ENCODE data around the gene ACOX3.

The ACOX3 gene

DNA sequence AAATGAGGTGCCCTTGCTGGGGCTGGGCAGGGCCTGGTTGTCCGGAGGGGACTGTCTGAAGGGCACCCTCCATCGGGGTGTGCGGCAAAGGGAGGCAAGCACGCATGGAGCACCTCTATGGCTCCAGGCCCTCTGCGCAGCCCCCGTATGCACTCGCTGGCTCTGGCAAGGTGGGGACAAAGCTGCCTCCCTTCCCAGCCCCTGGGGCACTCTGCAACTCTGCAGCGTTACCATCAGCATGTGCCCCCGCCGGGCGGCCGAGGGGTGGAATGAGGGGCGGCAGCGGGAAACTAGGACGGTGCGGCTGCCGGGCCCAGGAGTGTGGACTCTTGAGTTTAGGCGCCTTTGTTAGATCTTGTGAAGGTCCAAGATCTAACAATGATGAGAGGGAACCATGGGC lies 26.5 kb upstream of the ACOX3 start:
- no peak for DNase-seq

DNA sequence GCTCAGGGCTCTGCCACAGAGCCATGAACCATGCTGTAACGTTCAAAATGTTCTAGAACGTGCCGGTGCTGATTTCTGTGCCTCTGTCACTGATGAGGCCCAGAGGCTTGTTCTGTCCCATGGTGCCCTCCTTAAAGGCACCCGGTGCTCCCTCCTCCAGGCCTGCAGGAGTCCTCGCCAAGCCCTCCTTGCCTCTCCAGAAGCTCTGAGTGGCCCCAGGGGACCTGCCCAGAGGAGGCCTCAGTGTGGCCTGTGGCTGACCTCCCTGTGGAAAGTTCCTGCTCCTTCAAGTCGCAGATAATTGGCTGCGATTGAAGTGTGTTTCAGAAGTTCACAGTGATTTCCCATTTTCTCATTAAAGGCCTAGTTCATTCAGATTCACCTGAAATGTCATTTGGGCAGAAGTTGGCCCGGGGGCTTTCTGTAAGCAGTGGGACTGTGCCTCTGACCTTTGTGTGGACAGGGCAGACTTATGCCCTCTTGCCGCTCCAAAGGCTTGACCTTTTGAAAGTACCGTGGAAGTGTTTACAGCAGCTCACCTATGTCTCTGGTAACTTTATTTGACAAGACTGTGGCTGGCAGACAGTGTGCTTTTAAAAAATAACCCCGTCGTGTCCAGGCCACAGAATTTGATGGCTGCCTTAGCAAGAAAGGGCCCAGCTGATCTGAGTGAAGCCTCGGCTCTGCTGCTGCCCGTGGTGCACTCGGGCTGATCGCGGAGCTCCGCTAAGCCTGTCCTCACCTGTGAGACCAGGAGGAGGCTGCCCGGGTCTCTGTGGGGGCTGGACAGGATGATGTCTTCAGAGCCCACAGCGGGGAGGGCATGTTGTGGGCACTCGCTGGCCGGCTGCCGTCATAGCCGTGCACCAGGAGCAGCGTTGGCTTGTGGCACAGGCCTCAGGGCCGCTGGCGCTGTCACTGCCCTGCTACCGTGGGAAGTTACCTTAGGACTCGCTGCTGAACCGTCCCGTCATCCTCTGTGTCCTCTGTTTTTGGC lies 25.4 kb upstream of the ACOX3 start:
- no peak for DNase-seq

DNA sequence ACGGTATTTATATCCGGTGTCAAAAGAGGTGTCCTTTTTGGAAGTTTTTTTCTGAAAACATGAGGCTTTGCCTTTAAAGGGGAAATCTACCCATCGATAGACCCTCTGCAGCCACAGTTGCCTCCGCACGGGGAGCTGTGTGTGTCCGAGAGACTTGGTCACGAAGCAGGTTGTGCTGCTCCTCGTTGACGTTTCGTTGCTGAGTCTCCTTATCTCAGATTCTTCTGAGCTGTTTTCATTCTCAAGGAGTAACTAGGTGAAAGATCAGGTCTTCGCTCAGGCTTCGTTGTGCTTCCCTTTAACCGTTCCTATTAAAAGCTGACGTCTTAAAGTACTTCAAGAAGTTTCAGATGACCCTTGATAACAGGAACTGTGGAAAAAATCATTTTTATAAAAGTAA lies 23.9 kb upstream of the ACOX3 start:
- DNase-seq = no peak

GRCh38 chr4:8463811-8464210 lies 23.3 kb upstream of the ACOX3 start:
- DNase-seq = no peak

DNA sequence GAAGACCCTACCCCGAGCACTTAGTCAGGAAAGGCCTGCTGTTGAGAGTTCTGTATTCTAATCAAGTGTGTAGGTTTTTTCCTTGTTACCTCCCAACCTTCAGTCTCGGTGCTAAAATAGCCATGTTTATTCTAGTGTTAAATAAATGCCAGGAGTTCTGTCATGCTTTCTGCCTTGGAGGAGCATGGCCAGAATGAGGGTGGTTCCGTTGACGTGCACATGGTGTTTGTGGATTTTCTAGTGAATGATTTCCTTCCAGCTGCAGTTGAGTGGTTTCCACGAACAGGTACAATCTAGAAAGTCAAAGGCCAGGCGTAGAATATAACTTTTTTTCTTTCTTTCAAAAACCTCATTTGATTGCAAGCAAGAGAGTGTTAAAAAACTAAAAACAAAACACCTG lies 21.1 kb upstream of the ACOX3 start:
- DNase-seq = no peak

- DNase-seq = no peak
Observed at GRCh38 chr4:8461086-8461485, 20.6 kb upstream of the ACOX3 start.

- no peak for DNase-seq
Observed at GRCh38 chr4:8459867-8460445, 19.4 kb upstream of the ACOX3 start.

DNA sequence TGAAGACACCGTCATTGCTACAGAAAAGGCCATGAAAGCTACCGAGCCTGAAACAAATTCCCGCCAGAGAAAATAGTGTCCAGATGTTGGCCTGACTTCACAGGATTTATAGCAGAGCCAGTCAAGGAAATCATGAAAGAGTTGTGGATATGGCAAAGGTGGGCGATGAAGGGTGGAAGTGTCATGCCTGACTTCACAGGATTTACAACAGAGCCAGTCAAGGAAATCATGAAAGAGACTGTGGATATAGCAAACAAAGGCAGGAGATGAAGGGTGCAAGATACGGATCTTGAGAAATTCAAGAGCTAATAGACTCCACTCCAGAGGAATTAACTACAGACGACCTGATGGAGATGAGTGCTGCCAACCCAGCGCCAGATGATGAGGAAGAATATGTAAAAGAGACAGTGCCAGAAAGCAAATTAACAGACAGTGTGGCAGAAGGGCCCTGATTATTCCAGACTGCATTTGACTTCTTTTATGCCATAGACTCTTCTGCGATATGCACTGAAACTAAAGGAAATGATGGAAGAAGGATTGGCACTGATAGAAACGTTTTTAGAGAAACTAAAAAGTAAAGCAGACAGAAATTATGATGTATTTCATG lies 17.2 kb upstream of the ACOX3 start:
- DNase-seq = no peak

GRCh38 chr4:8453957-8454356 lies 13.4 kb upstream of the ACOX3 start:
- DNase-seq = no peak

- no peak for DNase-seq
Observed at GRCh38 chr4:8451440-8452182, 11.1 kb upstream of the ACOX3 start.

- DNase-seq = no peak
Observed at GRCh38 chr4:8446122-8446521, 5.6 kb upstream of the ACOX3 start.

GRCh38 chr4:8443801-8444200 lies 3.3 kb upstream of the ACOX3 start:
- no peak for DNase-seq

DNA sequence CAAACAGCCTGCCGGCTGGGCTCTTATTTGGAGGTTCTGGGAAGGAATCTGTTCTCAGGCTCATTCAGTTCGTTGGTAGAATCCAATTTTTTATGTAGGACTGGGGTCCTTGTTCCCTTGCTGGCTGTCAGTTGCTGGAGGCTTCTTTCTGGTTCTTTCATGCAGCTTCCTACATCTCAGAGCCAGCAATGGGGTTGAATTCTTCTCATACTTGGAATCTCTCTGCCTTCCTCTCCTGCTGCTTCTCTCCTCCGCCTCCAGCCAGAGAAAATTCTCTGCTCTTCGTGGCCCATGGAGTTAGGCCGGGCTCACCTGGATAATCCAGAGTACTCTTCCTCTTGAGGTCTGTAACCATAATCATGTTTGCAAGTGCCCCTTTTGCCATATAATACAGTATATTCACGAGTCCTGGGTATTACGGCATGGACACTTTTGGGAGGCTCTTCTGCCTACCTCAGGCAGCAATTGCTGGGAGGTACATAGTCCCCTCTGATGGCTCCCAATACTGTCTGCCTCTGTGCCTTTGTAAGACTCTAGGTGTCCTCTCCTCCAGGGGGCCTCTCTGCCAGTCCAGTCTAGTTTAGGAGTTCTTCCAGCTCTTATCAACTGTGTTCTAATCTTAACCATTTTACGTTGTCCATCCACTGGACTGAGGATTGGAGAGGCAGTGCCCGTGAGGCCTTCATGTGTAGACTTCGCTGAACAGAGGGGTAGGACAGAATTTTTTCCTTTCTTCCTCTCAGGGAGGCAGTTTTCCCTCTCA lies 2.3 kb upstream of the ACOX3 start:
- no peak for DNase-seq

DNA sequence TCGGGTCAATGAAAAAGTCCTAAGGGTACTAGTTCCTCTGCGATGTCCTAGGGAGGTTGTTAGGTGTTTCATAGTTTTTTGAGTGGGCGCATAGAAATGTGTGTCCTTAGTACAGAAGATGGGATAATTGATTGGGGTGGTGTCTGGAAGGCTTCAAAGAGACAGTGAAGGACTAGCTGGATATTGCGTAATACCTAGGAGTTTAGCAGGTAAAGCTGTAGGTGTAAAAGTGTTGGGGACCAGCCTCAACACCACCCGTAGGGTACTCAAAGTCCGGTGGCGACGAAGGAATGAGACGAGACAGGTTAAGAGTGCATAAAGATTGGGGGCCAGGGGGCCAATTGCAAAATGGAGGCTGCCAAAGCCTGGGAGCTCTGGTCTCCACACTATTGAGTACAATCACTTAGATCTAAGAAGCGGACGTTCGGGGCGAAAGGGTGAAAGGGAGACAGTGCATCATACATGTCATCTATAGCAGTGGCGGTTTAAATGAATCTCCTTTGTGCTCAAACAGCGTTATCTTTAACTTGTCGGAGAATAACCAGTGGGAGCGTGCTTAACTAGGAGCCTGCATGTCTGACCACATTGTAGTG lies 1.1 kb upstream of the ACOX3 start:
- DNase-seq = no peak

GRCh38 chr4:8439914-8440491 lies 520 bp downstream of the ACOX3 start:
- no peak for DNase-seq

DNA sequence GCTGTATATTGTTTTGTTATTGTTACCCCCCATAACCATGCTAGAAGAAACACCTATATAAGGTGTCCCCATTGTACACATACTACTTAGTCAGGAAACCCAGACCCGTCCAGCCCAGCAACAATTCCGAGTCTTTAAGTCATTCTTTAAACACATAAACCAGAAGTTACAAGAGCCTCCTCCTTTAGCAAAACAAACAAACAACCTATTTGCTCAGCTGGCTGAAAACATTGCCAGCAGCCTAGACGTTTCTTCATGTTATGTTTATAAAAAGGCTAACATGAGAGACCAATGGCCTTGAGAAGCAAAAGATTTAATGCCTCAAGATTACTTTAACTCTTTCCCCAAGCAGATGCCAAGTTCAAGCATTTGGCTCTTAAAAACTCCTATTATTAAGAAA lies 1.4 kb downstream of the ACOX3 start:
- no peak for DNase-seq

DNA sequence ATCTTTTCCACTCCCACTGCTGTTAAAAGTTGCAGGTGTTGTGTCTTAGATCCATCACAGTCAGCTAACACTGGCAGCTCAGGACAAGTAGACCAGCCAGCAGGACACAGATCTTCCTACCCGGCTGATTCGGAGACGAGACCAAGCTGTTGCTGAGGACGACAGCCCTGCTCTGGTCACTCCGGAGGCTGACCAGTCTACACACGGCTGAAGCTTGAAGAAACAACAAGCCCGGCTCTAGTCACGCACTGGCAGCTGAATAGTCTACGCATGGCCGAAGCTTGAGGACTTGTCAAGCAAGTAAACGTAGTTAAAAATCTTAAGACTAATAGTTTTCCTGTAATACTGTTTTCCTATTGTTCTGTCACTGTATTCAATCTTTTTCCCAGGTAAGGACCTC lies 1.8 kb downstream of the ACOX3 start:
- DNase-seq = no peak

DNA sequence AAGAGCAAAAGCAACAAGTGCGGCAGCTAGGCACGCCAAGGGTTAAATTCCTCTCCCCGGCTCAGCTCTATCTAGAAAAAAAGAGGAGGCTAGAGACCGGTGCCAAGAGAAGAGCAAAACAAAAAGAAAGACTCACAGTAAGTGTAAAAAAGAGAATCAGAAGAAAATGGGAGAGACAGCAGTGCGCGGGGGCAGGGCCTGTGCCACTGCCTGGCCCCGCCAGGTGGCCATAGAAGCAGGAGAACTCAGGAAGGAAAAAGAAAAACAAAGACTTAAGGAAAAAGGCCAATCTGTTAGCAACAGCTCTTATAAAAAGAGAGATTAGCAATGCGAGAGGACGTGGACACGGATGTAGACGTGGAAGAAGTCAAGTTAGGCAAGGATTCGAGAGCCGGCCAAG lies 3.2 kb downstream of the ACOX3 start:
- DNase-seq = no peak

DNA sequence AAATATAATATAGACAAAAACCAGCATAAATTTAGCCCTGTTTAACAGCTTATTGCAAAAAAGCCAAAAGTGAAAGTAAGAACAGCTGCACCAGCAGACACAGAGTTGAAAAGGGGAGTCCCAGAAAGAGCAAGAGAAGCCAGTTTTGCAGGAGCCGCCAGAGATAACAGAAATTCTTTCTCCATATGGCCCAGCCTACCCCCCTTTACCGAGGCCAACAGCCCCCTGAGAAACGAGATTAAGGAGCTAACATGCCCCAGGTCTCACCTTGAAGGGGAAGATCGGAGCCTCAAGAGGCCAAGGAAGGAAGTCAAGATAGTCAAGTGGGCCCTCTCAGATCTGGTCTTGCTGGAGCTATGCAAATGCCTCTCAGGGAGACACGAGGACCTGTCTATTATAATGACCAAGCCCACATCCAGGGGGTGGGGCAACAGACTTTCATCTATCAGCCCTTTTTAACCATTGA lies 4.8 kb downstream of the ACOX3 start:
- no peak for DNase-seq

GRCh38 chr4:8434251-8435073 lies 6.1 kb downstream of the ACOX3 start:
- no peak for DNase-seq

- DNase-seq = no peak
Observed at GRCh38 chr4:8433136-8433535, 7.4 kb downstream of the ACOX3 start.

Data from NCI-H345 (cell line).